ENCODE data around the gene CD82. TPM values are rescaled to one million over a fixed set of nuclear protein-coding genes. Genes with fewer than 3 reads are reported as not detected.

Gene CD82
- total RNA-seq, 2 experiments from 2014 or later, result 239 to 272 TPM

DNA sequence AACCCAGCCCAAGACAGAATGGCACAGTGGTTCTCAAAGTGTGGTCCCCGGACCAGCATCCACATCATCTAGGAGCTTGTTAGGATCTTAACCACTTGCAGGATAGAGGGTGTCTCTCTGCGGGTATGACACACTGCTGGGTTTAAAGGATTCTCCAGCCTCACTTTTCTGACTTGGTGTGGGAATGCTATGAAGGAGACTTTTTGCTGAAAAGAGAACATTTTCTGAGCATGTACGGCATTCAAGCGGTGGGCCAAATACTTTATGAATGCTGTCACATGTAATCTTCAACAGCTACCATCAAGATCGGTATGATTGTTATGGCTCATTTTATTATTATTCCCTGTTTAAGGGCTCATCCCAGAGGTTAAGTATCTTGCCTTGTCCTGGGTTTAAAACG lies 1.8 kb upstream of the CD82 start:
- Mint-ChIP-seq H3K36me3 (ENCODE audit: low read depth) (peaks cover 19% of the 10 kb centered on the region), H3K27me3 (no peaks in the 10 kb centered on the region), H3K4me3 (no peak overlapping the region), H3K4me1 (peaks cover 53% of the 10 kb centered on the region), H3K9me3 (ENCODE audit: low read depth) (no peaks in the 10 kb centered on the region), H3K27ac (peak overlapping the region; percentile 26)
- DNase-seq (no peak), ATAC-seq (no peak)
- intact Hi-C loops (cut with DNase I, micrococcal nuclease), result loop anchor here (2.0 to 10.0 kb wide), 10 partner anchors 33 to 1351 kb away; partner anchors contain the start of genes CRY2 (in 1 of the 2), HSD17B12 (in 1 of the 2), PEX16 (in 1 of the 2) and SLC35C1 (in 1 of the 2)
- CTCF ChIA-PET, result interaction anchor here (0.7 to 1.6 kb wide), 6 partner anchors 9 to 347 kb away, joined by 3 to 7 read pairs (median 6); no protein-coding TSS in a partner anchor
- POLR2A ChIA-PET, result no interaction called here

DNA sequence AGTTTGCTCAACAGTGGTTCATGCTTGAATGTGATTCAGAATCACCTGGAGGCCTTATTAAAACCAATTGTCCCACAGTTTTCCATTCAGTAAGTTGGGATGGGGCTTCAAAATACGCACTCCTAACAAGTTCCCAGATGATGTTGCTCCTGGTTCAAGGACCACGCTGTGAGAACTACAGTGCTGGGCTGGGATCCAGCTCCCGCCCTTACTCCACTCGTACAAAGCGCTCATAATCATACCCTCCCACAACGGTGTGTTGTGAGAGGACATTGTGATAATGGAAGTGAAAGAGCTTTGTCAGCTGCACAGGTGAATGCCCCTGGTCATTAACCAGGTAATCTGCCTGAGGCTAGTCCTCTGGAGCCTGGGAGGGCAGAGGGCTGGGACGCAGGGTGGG lies 1.3 kb upstream of the CD82 start:
- ChIA-PET POLR2A (interaction anchor here (0.6 to 1.5 kb wide), 4 partner anchors 34 to 59 kb away, joined by 3 to 5 read pairs (median 3); no protein-coding TSS in a partner anchor), CTCF (interaction anchor here (0.7 to 1.9 kb wide), 6 partner anchors 8 to 58 kb away, joined by 3 to 20 read pairs (median 6); no protein-coding TSS in a partner anchor)
- H3K27me3 Mint-ChIP-seq, result no peaks in the 10 kb centered on the region
- H3K9me3 Mint-ChIP-seq (ENCODE audit: low read depth), result no peaks in the 10 kb centered on the region
- ATAC-seq (no peak), DNase-seq (no peak)
- intact Hi-C loops (cut with DNase I, micrococcal nuclease), result loop anchor here (2.0 to 10.0 kb wide), 10 partner anchors 33 to 1351 kb away; partner anchors contain the start of genes CRY2 (in 1 of the 2), HSD17B12 (in 1 of the 2), PEX16 (in 1 of the 2) and SLC35C1 (in 1 of the 2)
- peaks cover 19% of the 10 kb centered on the region for H3K36me3 Mint-ChIP-seq (ENCODE audit: low read depth)
- peaks cover 52% of the 10 kb centered on the region for H3K4me1 Mint-ChIP-seq
- H3K27ac Mint-ChIP-seq, result peak overlapping the region; percentile 63
- peak overlapping the region; percentile 93 for H3K4me3 Mint-ChIP-seq

DNA sequence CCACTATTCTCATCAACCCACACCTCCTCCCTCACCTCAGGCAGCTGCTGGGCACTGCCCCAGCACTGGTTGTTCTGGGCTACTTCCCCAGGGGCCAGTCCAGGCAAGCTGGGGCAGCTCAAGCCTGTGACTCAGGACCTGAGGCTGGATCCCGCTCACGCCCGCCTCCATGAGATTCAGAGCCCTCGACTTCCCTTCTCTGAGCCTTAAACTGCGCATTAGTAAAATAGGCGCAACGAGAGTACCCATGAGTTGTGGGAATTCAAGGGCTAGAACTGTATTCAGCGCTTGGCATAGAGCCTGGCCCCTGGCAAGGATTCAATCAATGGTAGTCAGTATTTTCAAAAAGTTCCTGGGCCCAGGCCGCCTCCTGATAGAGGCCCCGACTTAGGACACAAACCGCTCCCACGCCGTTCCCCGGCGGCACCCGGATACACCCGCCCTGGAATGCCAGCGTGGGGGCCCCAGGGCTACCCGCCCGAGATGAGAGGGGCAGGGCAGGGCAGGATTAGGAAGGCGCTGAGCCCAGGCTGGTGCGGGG lies 723 bp upstream of the CD82 start:
- CTCF ChIA-PET, result interaction anchor here (0.6 to 1.9 kb wide), 10 partner anchors 8 to 233 kb away, joined by 3 to 20 read pairs (median 4); no protein-coding TSS in a partner anchor
- Mint-ChIP-seq H3K4me1 (peaks cover 52% of the 10 kb centered on the region), H3K27me3 (no peaks in the 10 kb centered on the region), H3K9me3 (ENCODE audit: low read depth) (no peaks in the 10 kb centered on the region), H3K4me3 (peak overlapping the region; percentile 93), H3K36me3 (ENCODE audit: low read depth) (peaks cover 19% of the 10 kb centered on the region), H3K27ac (peak overlapping the region; percentile 63)
- POLR2A ChIA-PET, result interaction anchor here (0.5 to 1.5 kb wide), 9 partner anchors 9 to 291 kb away, joined by 3 to 5 read pairs (median 3); no protein-coding TSS in a partner anchor
- peak; percentile 36 for DNase-seq
- ATAC-seq, result no peak
- intact Hi-C loops (cut with DNase I, micrococcal nuclease), result loop anchor here (1.0 to 10.0 kb wide), 16 partner anchors 10 to 1783 kb away; partner anchors contain the start of genes CRY2 (in 1 of the 2), DGKZ (in 1 of the 2), HSD17B12 (in 1 of the 2) and PEX16 (in 1 of the 2)

DNA sequence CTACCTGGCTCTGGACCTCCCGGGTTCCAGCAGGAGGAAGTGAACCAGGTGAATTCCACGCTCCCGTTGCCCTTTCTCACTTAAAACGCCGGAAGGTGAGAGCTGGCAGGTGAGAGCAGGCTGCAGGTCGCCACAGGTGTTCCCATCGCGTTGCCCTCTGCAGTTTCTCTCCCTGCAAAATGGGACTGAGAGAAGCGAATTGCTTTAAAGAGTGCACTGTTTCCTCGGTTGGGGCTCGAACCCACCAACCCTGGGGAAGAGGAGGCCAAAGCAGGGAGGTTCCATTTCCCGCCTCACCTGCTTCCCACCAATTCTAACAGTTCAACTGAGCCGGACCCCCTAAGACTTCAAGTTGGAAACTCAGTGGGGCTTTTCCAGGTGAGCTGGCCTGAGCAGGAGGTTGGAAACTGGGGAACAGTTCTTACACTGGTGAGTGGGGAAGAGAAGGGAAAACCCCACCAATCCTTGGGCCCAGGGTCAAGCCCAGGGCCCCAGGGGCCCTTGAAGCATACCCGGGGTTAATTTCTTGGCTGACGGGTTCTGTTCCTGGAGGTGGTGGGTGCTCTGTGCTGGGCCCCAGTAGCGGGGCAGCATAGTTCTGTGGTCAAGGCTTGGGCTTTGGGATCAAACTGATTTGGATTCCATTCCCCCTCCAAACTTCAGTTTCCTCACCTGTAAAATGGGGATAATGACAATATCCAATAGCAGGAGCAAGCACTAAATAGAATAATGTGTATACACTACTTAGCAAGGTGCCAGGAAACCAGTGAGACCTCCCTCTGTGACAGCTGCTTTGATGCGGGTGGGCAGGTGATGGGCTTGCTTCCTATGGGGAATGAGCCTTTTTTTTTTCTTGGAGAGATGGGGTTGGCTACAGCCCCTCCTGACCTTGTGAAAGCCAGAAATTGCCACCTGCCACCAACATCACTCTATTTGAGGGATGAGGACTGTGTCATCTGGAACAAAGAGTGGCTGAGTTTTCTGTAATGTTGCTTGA lies 788 bp downstream of the CD82 start:
- H3K27ac Mint-ChIP-seq, result peak overlapping the region; percentile 92
- DNase-seq (no peak), ATAC-seq (no peak)
- peaks cover 57% of the 10 kb centered on the region for H3K4me1 Mint-ChIP-seq
- H3K36me3 Mint-ChIP-seq (ENCODE audit: low read depth), result peaks cover 27% of the 10 kb centered on the region
- no peaks in the 10 kb centered on the region for H3K9me3 Mint-ChIP-seq (ENCODE audit: low read depth)
- H3K27me3 Mint-ChIP-seq, result no peaks in the 10 kb centered on the region
- CTCF ChIA-PET, result interaction anchor here (0.6 to 1.9 kb wide), 11 partner anchors 9 to 398 kb away, joined by 3 to 20 read pairs (median 4); no protein-coding TSS in a partner anchor
- H3K4me3 Mint-ChIP-seq, result peak overlapping the region; percentile 93
- POLR2A ChIA-PET, result interaction anchor here (1.0 to 1.5 kb wide), 4 partner anchors 8 to 57 kb away, joined by 3 to 5 read pairs (median 4); no protein-coding TSS in a partner anchor
- intact Hi-C loops (cut with DNase I, micrococcal nuclease), result loop anchor here (1.0 to 10.0 kb wide), 16 partner anchors 8 to 1781 kb away; partner anchors contain the start of genes CRY2 (in 1 of the 2), DGKZ (in 1 of the 2), HSD17B12 (in 1 of the 2) and PEX16 (in 1 of the 2)

DNA sequence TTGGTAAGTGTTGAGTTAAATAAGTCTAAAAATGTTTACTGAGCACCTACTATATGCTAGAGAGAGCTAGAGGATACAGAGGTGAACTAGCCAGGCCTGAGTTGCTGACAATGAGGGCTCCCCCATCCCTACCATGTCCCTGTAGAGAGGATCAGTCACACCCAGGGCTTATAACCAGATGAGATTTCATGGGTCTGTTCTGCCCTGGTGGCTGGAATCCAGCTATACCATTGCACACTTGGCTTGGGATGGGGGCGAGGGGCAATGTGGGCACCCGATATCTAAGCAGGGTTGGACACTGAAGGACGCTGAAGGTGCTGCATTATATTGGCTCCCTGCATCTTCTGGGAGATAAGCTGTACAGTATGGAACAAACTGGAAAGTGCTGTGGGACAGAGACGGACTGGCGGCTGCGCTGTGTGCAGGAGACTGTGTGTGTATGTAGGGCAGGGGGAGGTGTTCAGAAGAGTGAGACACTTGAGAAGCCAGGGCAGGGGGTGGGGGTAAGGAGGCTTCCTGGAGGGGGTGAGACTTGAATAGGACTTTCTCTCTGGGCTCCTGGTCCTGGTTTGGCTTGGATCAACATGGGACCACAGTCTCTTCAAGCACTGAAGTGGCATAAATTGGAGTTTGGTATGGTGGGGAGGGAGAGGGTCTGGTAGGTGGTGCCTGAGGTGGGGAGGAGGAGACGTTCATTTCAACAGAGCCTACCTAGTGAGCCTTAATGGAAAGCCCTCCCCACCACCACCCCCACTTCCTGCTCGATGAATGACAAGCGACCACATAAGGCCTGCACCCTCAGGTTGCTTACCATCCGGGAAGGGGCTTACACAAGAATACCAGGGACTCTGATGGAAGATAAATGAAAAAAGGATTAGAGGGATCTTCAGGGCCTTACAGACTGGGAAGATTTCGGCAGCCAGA lies 1.8 kb downstream of the CD82 start:
- Mint-ChIP-seq H3K27ac (peak overlapping the region; percentile 92), H3K4me1 (peaks cover 63% of the 10 kb centered on the region), H3K36me3 (ENCODE audit: low read depth) (peaks cover 33% of the 10 kb centered on the region), H3K9me3 (ENCODE audit: low read depth) (no peaks in the 10 kb centered on the region), H3K4me3 (peak overlapping the region; percentile 93), H3K27me3 (no peaks in the 10 kb centered on the region)
- POLR2A ChIA-PET, result interaction anchor here (1.2 kb wide), 1 partner anchor 32 kb away, joined by 3 read pairs; no protein-coding TSS in a partner anchor
- CTCF ChIA-PET, result interaction anchor here (0.9 to 1.1 kb wide), 2 partner anchors 26 to 37 kb away, joined by 3 read pairs; no protein-coding TSS in a partner anchor
- peak; percentile 7 for ATAC-seq
- peak; percentile 74 for DNase-seq
- intact Hi-C loops (cut with DNase I, micrococcal nuclease), result loop anchor here (5.0 to 10.0 kb wide), 9 partner anchors 158 to 1780 kb away; partner anchors contain the start of genes DGKZ (in 1 of the 2), HSD17B12 (in 1 of the 2), PEX16 (in 1 of the 2) and PRDM11 (in 1 of the 2)

DNA sequence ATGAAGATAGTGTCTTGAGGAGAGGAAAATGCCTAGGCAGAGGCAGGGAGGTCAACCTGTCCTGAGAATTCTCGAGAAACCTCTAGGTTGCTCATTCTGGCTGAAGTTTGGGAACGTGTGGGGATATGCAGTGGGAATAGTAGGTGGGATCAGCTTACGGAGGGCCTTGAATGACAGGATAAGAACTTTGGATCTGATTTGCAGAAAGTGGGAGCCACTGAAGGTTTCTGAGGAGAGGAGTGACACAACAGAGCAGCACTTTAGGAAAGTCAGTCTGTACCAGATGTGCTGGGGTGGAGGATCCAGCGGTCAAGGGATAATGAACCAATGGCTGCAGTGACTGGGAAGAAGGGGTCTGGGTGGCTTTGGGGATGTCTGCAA lies 2.4 kb downstream of the CD82 start:
- H3K27me3 Mint-ChIP-seq, result no peaks in the 10 kb centered on the region
- ATAC-seq (no peak), DNase-seq (no peak)
- CTCF ChIA-PET, result no interaction called here
- POLR2A ChIA-PET, result interaction anchor here (1.2 kb wide), 1 partner anchor 31 kb away, joined by 3 read pairs; no protein-coding TSS in a partner anchor
- peaks cover 69% of the 10 kb centered on the region for H3K4me1 Mint-ChIP-seq
- H3K9me3 Mint-ChIP-seq (ENCODE audit: low read depth), result no peaks in the 10 kb centered on the region
- peak overlapping the region; percentile 93 for H3K4me3 Mint-ChIP-seq
- intact Hi-C loops (cut with DNase I, micrococcal nuclease), result loop anchor here (2.0 to 10.0 kb wide), 10 partner anchors 157 to 1779 kb away; partner anchors contain the start of genes PRDM11 (in 2 of the 2), DGKZ (in 1 of the 2), HSD17B12 (in 1 of the 2) and PEX16 (in 1 of the 2)
- H3K27ac Mint-ChIP-seq, result peak overlapping the region; percentile 92
- peaks cover 39% of the 10 kb centered on the region for H3K36me3 Mint-ChIP-seq (ENCODE audit: low read depth)

DNA sequence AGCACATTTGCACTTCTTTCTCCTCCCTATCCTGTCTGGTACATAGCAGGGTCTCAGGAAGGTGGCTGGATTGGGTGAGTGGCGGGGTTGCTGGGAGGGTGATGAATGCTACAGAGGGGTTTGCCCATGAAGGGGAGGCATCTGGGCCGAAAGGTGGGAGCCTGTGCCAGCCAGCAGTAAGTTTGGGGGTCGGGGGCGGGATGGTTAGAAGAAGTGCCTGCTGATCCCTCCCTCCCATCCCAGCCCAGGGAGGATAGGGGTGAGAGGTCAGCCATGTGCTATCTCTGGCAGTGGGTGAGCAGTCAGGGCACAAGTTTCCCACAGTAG lies 2.8 kb downstream of the CD82 start:
- Mint-ChIP-seq H3K4me1 (peaks cover 74% of the 10 kb centered on the region), H3K9me3 (ENCODE audit: low read depth) (no peaks in the 10 kb centered on the region), H3K27ac (peak overlapping the region; percentile 92), H3K4me3 (peak overlapping the region; percentile 93), H3K36me3 (ENCODE audit: low read depth) (peaks cover 43% of the 10 kb centered on the region), H3K27me3 (no peaks in the 10 kb centered on the region)
- ChIA-PET POLR2A (interaction anchor here (1.2 kb wide), 1 partner anchor 31 kb away, joined by 3 read pairs; no protein-coding TSS in a partner anchor), CTCF (interaction anchor here (1.0 to 1.4 kb wide), 3 partner anchors 10 to 48 kb away, joined by 5 read pairs; no protein-coding TSS in a partner anchor)
- no peak for DNase-seq
- ATAC-seq, result no peak
- intact Hi-C loops (cut with DNase I, micrococcal nuclease), result loop anchor here (2.0 to 10.0 kb wide), 10 partner anchors 157 to 1779 kb away; partner anchors contain the start of genes PRDM11 (in 2 of the 2), DGKZ (in 1 of the 2), HSD17B12 (in 1 of the 2) and PEX16 (in 1 of the 2)

DNA sequence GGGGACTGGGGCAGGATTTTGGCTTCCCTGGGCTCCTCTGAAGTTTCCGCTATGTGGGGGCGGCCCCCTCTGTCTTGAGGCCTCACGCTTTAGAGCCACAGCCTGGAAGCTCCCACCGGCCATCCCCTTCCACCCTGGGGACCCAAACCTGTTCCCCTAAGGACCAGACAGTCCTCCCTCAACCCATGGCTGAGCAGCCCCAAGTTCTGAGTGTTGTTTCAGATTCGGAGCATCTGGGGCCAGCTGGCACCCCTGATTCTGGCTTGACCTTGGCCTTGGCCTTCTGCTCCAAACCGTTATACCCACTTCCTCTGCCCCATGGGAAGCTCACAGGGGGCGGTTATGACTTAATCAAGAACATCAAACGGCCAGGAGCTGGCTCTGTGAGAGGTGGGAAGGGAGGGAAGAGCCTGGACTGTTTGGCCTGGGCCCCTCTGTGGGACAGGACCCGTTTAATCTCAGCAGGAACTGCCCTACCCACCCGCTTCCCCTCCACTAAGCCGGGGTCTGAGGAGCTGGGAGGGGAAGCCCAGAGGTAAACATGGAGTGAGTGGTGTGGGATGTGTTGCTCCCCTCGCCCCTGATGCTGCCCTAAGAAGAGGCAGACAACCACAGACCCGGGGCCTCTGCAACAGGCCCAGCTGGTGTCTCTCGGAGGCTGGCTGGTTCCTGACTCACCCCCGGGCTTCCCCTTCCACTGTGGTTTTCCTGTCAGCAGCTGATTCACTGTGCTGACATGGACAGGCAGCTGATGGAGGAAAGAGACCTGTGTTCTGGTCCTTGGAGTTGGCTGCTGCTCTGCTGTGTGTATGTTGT lies 3.4 kb downstream of the CD82 start:
- H3K27me3 Mint-ChIP-seq, result no peaks in the 10 kb centered on the region
- peak overlapping the region; percentile 92 for H3K27ac Mint-ChIP-seq
- peaks cover 43% of the 10 kb centered on the region for H3K36me3 Mint-ChIP-seq (ENCODE audit: low read depth)
- POLR2A ChIA-PET, result interaction anchor here (0.6 to 1.2 kb wide), 3 partner anchors 12 to 30 kb away, joined by 3 to 6 read pairs (median 3); no protein-coding TSS in a partner anchor
- H3K4me1 Mint-ChIP-seq, result peaks cover 77% of the 10 kb centered on the region
- intact Hi-C loops (cut with DNase I, micrococcal nuclease), result loop anchor here (2.0 to 10.0 kb wide), 10 partner anchors 156 to 1778 kb away; partner anchors contain the start of genes PRDM11 (in 2 of the 2), DGKZ (in 1 of the 2), HSD17B12 (in 1 of the 2) and PEX16 (in 1 of the 2)
- peak; percentile 96 for DNase-seq
- H3K9me3 Mint-ChIP-seq (ENCODE audit: low read depth), result no peaks in the 10 kb centered on the region
- CTCF ChIA-PET, result interaction anchor here (0.7 to 2.1 kb wide), 6 partner anchors 9 to 359 kb away, joined by 3 to 8 read pairs (median 5); no protein-coding TSS in a partner anchor
- ATAC-seq, result peak; percentile 53
- peak overlapping the region; percentile 93 for H3K4me3 Mint-ChIP-seq

Measured in activated CD4-positive, alpha-beta T cell treated with anti-CD3 and anti-CD28 coated beads for 36 hours (primary cell).